ENCODE results near the gene ASPG.

Gene ASPG

GRCh38 chr14:104138098-104138717 lies 52.7 kb downstream of the ASPG start, which contains the start of gene KIF26A:
TSS of gene KIF26A (plus strand) at chr14:104138587. CDS start at chr14:104138723, 136 bp downstream.
- DNase-seq: peak; percentile 77

- DNase-seq: no peak
These were observed 53.4 kb downstream of the ASPG start for GRCh38 chr14:104138718-104139459.

DNA sequence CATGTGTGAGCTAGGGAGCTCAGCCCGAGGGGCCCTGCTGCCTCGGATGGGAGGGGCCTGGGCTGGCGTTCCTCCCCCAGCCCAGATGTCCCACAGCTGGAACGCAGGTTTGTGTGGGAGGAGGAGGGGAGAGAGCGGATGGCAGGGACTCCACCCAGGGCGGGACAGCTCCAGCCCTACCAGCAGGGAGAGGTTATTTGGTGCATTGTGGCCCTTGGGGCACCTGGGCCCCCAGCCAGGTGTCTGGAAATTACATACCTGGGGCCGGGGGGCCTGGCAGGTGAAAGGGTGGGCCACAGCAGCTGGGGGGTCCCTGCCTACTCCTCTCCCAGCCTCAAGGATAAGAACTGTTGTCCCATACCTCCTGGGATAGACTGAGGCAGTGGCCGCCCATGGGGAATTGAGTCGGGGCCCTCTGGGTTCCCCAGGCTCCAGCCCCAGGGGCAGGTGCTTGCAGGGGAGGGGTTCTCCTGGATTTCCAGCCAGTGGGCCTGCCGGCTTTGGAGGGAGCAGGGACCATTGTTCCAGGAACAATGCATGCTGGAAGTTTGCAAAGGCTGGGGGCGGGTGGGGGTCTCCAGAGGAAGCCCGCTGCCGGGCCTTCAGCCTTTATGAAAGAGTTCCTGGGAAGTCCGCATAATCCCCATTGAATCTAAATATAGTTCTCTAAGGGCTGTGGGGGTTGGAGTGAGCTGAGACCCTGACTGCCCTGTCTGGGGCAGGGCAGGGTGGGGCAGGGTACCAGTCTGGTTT lies 54.1 kb downstream of the ASPG start:
- no peak for DNase-seq

DNA sequence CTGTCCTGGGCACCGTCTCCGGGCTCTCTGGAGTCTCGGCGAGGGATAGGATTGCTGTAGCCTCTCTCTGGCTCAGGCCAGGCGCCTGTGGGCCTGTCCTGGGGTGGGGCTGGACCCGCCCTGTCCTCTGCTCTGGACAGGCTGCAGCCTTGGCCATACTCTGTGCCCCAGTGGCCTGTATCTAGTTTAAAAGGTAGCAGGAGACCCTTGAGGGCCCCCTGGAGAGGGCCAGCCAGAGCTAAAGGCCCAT lies 54.6 kb downstream of the ASPG start:
- no peak for DNase-seq

GRCh38 chr14:104140463-104141331 lies 55.2 kb downstream of the ASPG start:
- no peak for DNase-seq

DNA sequence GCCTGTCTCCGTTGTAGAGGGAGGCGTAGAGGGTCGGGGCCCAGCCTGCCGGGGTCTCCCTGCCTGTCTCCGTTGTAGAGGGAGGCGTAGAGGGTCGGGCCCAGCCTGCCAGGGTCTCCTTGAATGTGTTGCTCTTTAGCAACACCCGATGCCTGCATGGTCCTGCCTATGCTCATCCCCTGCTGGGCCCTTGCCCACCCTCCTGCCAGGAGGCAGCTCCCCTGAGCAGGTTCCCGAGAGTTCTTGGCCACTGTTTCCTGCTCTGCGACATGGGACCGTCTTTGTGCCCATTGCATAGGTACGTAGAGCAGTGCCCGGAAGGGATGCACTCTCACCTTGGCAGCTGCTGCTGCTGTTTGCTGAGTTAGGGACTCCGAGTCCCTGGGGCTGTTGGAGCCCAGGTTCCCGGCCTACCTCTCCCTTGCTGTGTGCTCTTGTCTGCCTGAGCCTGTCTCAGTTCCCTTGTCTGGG lies 56.2 kb downstream of the ASPG start:
- no peak for DNase-seq

DNA sequence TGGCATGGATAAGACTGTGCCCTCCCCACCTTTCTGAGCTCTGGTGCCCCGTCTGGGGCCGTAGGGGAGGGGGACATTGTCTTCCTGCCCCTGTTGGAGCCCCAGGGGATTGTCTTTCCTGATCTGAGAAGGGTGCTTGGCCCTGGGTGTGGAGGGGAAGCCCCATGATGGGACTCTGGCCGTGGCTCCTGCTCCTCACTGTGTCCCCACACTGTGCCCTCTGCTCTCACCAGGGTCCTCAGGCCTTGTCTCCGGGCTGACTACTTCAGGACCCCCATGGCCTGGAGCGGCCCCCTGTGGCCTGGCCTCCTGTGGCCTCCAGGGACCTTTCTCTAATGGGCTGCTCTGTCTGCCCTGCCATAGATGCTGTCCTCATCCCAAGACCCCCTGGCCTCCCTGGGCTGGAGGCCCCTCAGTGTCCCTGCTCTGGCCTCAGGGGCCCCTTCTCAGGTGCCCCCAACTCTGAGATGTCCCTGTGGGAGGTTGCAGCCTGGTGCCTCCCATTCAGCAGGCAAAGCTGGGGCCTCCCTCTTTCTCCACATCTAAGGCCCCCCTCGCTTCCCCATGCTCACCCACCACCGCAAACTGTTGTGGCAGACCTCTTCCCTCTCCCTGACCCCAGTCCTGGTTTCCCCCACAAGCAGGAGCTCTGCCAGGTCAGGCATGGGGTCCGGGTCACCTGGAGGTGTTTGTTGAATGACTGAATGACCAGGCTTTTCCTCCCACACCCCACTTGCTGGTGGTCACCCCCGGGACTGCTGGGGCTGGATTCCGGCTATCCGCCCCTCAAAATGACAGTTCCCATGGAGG lies 56.8 kb downstream of the ASPG start:
- no peak for DNase-seq

GRCh38 chr14:104142946-104143470 lies 57.5 kb downstream of the ASPG start:
- no peak for DNase-seq

DNA sequence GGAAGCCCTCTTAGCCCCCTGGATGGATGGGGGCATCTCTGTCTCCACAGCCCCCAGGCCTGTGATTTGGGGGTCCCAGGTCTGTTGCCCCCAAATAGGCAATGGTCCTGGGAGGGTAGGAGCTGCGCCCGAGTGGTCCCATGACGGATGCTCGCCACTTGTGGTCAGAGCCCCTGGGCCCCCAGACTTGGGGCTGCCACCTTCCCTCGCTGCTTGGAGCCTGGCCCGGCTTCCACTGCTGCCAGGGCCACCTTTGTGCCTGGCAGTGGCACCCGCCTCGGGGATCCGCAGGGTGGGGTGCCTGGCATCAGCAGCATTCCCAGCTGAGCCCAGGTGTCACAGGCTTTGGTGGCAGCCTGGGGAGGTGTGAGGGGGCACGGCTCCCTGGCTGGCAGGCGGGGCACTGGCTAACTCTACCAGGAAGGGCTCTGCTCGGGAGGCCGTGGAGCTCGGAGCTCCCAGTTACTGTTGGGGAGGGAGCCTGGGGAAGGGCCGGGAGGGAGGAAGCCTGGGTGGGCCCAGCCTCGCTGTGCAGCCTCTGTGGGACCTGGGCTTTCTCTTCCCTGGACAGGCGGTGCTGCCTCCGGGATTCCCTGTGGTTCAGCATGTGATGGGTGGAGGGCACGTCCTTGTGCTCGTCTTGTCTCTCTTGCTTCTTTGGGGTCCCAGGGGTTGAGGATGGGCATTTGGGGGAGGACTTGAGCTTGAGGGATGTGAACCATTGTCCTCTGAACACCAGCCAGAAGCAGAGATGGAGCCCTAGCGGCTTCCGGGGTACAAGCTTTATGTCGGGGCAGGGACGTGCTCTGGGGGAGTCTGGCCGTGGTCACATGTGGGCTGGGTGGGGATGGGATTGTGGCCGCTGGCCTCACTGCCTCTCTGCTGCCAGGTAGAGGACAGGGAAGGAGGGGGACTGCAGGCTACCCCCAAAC lies 58.3 kb downstream of the ASPG start:
- no peak for DNase-seq

- no peak for DNase-seq
These were observed 58.9 kb downstream of the ASPG start for GRCh38 chr14:104144453-104144790.

DNA sequence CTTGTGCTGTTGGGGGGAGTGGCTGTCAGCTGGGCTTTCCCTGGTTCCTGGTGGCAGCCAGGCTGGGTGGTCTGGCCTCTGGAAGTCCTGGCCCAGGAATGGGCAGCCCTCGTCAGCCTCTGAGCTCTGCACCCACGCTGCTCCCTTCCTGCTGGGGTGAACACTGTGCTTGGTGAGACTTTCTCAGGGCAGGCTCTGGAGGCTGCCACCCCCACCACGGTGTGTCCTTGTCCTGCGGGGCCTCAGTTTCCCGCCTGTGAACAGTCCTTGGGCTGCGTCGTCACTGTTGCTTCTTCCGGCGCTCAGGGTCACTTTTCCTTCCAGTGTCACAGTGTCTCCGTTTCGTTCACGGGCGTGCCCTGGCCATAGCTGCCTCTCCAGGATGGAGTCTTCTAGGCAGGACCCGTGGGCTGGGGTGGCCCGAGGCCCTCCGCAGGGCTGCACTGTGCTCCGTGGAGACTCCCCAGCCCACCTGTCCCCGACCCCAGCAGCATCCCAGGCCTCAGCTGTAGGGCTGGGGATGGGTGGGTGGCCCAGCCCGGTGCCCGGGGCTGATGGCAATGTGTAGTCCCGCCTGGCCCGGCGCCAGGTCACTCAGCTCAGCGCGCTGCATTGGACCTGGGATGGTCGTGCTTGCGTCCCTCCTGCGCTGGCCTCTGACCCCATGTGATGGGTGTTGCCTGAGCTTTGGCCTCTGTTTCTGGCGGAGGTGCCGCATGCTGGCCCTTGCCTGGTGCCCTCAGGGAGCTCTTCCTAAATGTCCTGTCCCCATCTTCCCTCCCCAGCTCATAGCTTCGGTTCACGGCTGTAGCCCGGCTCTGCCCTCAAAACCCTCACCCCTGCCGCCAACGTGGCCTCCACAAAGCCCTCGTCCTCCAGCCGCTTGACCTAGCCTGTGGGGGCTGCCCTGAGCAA lies 59.7 kb downstream of the ASPG start:
- no peak for DNase-seq

- no peak for DNase-seq
These were observed 60.5 kb downstream of the ASPG start for GRCh38 chr14:104145826-104146601.

DNA sequence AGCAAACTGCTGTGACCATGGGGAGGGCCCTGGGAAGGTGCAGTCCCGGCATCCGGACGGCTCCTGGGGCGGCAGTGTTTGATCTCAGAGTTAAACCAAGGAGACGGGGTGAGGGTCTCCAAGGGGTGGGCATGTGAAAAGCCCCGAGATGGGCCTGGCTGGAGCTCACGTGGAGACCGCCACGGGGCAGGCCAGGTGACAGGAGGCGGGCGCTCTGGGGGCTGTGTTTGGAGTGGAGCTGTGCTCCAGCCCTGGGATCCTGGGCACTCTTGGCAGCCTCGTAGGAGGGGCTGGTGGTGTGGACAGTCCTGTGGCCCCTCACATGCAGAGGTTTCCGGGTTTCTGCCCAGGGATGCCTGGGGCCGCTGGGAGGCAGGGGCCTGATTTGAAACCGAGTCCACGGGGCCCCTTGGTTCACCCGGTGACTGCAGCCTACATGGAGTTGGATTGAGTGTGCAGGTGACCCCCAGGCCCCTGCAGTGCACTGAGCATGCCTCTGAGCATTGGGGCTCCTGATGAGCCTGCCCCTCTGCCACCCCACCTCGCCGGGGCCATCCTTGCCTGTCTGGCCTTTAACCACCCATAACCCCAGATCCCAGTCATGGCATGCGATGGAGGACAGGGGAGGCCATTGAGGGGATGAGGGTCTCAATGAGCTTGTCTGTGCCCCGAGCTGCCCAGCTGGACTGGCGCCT lies 61.3 kb downstream of the ASPG start:
- no peak for DNase-seq

DNA sequence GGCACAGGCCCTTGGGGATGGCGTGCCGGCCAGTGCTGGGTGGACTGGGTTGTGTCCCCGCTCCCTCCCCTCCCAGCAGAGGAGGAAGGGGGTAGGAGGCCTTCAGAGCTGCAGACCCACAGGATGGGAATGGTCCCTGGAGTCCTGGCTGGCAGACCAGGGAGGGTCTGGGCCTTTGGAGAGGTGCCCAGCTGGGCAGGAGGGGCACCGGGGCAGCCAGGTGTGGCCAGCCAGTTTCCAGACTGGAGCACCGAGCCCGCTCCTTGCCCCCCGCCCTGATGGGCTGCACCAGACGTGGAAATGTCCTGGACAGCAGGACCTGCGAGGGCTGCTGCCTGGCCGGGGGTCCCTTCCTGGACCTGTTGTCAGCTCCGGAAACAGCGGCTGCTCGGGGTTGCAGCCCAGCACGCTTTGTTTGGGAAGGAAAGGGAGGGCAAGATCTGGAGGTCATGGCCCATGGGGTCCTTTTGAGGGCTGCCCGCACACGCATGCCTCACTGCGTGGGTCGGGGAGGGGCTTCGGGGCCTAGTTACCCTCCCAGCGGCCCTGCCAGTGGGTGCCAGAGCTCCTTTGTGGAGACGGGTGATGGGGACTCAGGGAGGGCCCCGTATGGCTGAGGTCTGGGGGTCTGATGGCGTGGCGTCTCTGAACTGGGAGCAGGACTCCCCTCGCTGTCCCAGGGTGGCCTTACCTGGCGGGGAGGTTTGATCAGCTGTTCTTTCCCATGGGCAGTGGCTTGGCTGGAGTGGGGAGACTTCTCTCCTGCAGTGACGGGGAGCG lies 62.0 kb downstream of the ASPG start:
- no peak for DNase-seq

- no peak for DNase-seq
These were observed 63.2 kb downstream of the ASPG start for GRCh38 chr14:104148433-104149277.

DNA sequence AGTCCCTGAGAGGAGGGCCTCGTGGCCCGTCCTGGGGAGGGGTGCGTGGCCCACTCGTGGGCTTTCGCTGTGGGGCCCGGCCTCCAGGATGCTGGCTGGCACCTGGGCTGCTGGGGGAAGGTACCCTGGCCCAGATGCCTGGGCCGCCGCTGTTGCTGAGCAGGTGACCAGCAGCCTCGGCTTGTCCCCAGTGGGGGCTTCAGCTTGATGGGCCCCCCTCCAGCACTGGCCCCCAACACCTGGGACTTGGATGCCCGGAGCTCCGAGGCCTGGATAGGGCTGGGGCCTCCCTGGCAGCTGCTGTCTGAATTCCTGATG lies 63.7 kb downstream of the ASPG start:
- no peak for DNase-seq
